IMR-90 (cell line): ENCODE measurements around the gene ZNF486. TPM values are rescaled to one million over a fixed set of nuclear protein-coding genes. Genes with fewer than 3 reads are reported as not detected.

Experiments used
- ATAC-seq: fragments of 200-7000 bp; cut with Tn5 transposase; 2 replicates; pipeline ENCODE4 v1.9.1; 2020; ENCODE audit warnings: low read depth, mild to moderate bottlenecking, moderate library complexity
- BruUV-seq: library from RNA; stranded (reverse); fragments of 400-500 nt; replicated peaks from 2 replicates; lab custom pipeline; 2021; lab: Mats Ljungman, UMichigan
- CTCF ChIA-PET: fragments of 300-600 bp; formaldehyde crosslinking; extraction: SDS; loops from one replicate; lab custom pipeline; 2021; ENCODE audit warnings: antibody characterized with exemption; lab: Yijun Ruan, JAX
- POLR2A ChIA-PET: fragments of 300-600 bp; sonication (Branson Sonifier 250); formaldehyde crosslinking; loops from one replicate; lab custom pipeline; 2022; ENCODE audit warnings: antibody characterized with exemption; ENCODE audit not compliant: unreplicated experiment; lab: Charles Lee
- DNase-seq: peaks from one replicate; pipeline ENCODE4 v3.0.0; 2013
- H2AFZ ChIP-seq: replicated peaks from 2 replicates; pipeline ENCODE3; 2013; ENCODE audit warnings: low read length, mild to moderate bottlenecking; ENCODE audit not compliant: poor library complexity
- H2AK5ac ChIP-seq: 2 replicates; pipeline ENCODE4 v1.6.1; 2013; ENCODE audit warnings: low read depth, low read length, inconsistent platforms
- H2AK9ac ChIP-seq: replicated peaks from 2 replicates; pipeline ENCODE3; 2013; ENCODE audit warnings: mild to moderate bottlenecking, low read depth, low read length, moderate library complexity; ENCODE audit not compliant: poor library complexity
- H2BK120ac ChIP-seq: 2 replicates; pipeline ENCODE4 v1.6.1; 2013; ENCODE audit warnings: low read depth, low read length, inconsistent platforms
- H2BK15ac ChIP-seq: 3 replicates; pipeline ENCODE4 v1.6.1; 2013; ENCODE audit warnings: low read depth, low read length, inconsistent platforms
- H2BK20ac ChIP-seq: 2 replicates; pipeline ENCODE4 v1.6.1; 2013; ENCODE audit warnings: low read depth, mild to moderate bottlenecking, inconsistent platforms, low read length, moderate library complexity
- H2BK5ac ChIP-seq: 2 replicates; pipeline ENCODE4 v1.6.1; 2013; ENCODE audit warnings: mild to moderate bottlenecking, low read depth, low read length, inconsistent platforms; ENCODE audit not compliant: poor library complexity, severe bottlenecking
- H3K14ac ChIP-seq: replicated peaks from 2 replicates; pipeline ENCODE4 v1.6.1; 2013; ENCODE audit warnings: low read depth, low read length, inconsistent platforms
- H3K18ac ChIP-seq: 2 replicates; pipeline ENCODE4 v1.6.1; 2013; ENCODE audit warnings: low read depth, low read length, control low read depth
- H3K23ac ChIP-seq: 2 replicates; pipeline ENCODE4 v1.6.1; 2013; ENCODE audit warnings: low read depth, low read length, inconsistent platforms
- H3K27ac ChIP-seq: 2 replicates; pipeline ENCODE4 v1.5.1; 2013; ENCODE audit warnings: mild to moderate bottlenecking, control low read depth, low read length; ENCODE audit not compliant: insufficient read depth
- H3K27me3 ChIP-seq: 2 replicates; pipeline ENCODE4 v1.6.1; 2013; ENCODE audit warnings: low read length; ENCODE audit not compliant: control insufficient read depth, insufficient read depth
- H3K36me3 ChIP-seq: 2 replicates; pipeline ENCODE4 v1.6.1; 2013; ENCODE audit warnings: low read length, mixed read lengths; ENCODE audit not compliant: control insufficient read depth, insufficient read depth
- H3K4ac ChIP-seq: 2 replicates; pipeline ENCODE4 v1.6.1; 2013; ENCODE audit warnings: low read depth, low read length, inconsistent platforms
- H3K4me1 ChIP-seq: 2 replicates; pipeline ENCODE4 v1.6.1; 2013; ENCODE audit warnings: low read length, mixed read lengths; ENCODE audit not compliant: control insufficient read depth, insufficient read depth
- H3K4me2 ChIP-seq: 2 replicates; pipeline ENCODE4 v1.6.1; 2013; ENCODE audit warnings: low read depth, mild to moderate bottlenecking, control low read depth, low read length, moderate library complexity
- H3K4me3 ChIP-seq: 2 replicates; pipeline ENCODE4 v1.5.1; 2013; ENCODE audit warnings: low read depth, mild to moderate bottlenecking, control low read depth, low read length, moderate library complexity; ENCODE audit not compliant: insufficient read depth
- H3K56ac ChIP-seq: 2 replicates; pipeline ENCODE4 v1.6.1; 2013; ENCODE audit warnings: low read length, inconsistent platforms; ENCODE audit not compliant: insufficient read depth; ENCODE audit errors: extremely low read depth
- H3K79me1 ChIP-seq, 2 experiments: 2 replicates each; pipeline ENCODE4 v1.6.1; 2013; ENCODE audit warnings: low read length in 2 of 2, inconsistent platforms in 1 of 2, low read depth in 1 of 2
- H3K9ac ChIP-seq: 2 replicates; pipeline ENCODE4 v1.6.1; 2013; ENCODE audit warnings: low read depth, low read length, control low read depth
- H3K9me1 ChIP-seq: 2 replicates; pipeline ENCODE4 v1.6.1; 2013; ENCODE audit warnings: low read length, inconsistent platforms; ENCODE audit not compliant: insufficient read depth
- H3K9me3 ChIP-seq: 2 replicates; pipeline ENCODE4 v1.6.1; 2013; ENCODE audit warnings: low read length; ENCODE audit not compliant: control insufficient read depth, insufficient read depth
- H4K20me1 ChIP-seq: 2 replicates; pipeline ENCODE4 v1.6.1; 2013; ENCODE audit warnings: low read length, inconsistent platforms; ENCODE audit not compliant: insufficient read depth
- H4K5ac ChIP-seq: 2 replicates; pipeline ENCODE4 v1.6.1; 2013; ENCODE audit warnings: mild to moderate bottlenecking, low read depth, low read length, control low read depth
- H4K8ac ChIP-seq, 2 experiments: 2 replicates each; pipeline ENCODE4 v1.6.1; 2013; ENCODE audit warnings: low read depth in 2 of 2, low read length in 2 of 2, control low read depth in 1 of 2, inconsistent platforms in 1 of 2
- H4K91ac ChIP-seq: 2 replicates; pipeline ENCODE4 v1.6.1; 2013; ENCODE audit warnings: low read depth, low read length, inconsistent platforms; ENCODE audit not compliant: insufficient read depth
- BHLHE40 ChIP-seq: fragments of 150-350 bp; IDR thresholded peaks from 2 replicates; pipeline ENCODE4 v1.6.1; 2016; ENCODE audit warnings: mild to moderate bottlenecking, low read depth, low read length
- CEBPB ChIP-seq: IDR thresholded peaks from 2 replicates; pipeline ENCODE4 v1.6.1; 2012; ENCODE audit warnings: low read depth, low read length, improper control_type of control experiment
- CHD1 ChIP-seq: IDR thresholded peaks from 2 replicates; pipeline ENCODE4 v1.6.1; 2012; ENCODE audit warnings: low read depth, low read length, improper control_type of control experiment
- CTCF ChIP-seq: conservative IDR thresholded peaks from 2 replicates; pipeline ENCODE4 v1.5.1; 2012; ENCODE audit warnings: mild to moderate bottlenecking, low read depth, low read length, improper control_type of control experiment
- ELK1 ChIP-seq: fragments of 150-350 bp; IDR thresholded peaks from 2 replicates; pipeline ENCODE4 v1.6.1; 2016; ENCODE audit warnings: low read depth, mild to moderate bottlenecking, low read length, moderate library complexity, borderline replicate concordance
- FOS ChIP-seq: fragments of 150-350 bp; IDR thresholded peaks from 2 replicates; pipeline ENCODE4 v1.6.1; 2016; ENCODE audit warnings: low read depth, low read length
- MAFK ChIP-seq: IDR thresholded peaks from 2 replicates; pipeline ENCODE4 v1.6.1; 2012; ENCODE audit warnings: low read depth, low read length, improper control_type of control experiment
- MAZ ChIP-seq: IDR thresholded peaks from 2 replicates; pipeline ENCODE4 v1.6.1; 2012; ENCODE audit warnings: low read depth, mild to moderate bottlenecking, low read length, improper control_type of control experiment, moderate library complexity, borderline replicate concordance
- MXI1 ChIP-seq: IDR thresholded peaks from 2 replicates; pipeline ENCODE4 v1.6.1; 2012; ENCODE audit warnings: low read depth, mild to moderate bottlenecking, low read length, moderate library complexity, borderline replicate concordance
- NFE2L2 ChIP-seq: fragments of 150-350 bp; IDR thresholded peaks from 2 replicates; pipeline ENCODE4 v1.6.1; 2016; ENCODE audit warnings: low read depth, mild to moderate bottlenecking, low read length
- POLR2A ChIP-seq: IDR thresholded peaks from 2 replicates; pipeline ENCODE4 v1.6.1; 2012; ENCODE audit warnings: mild to moderate bottlenecking, low read depth, low read length
- RAD21 ChIP-seq: IDR thresholded peaks from 2 replicates; pipeline ENCODE4 v1.6.1; 2012; ENCODE audit warnings: low read length, improper control_type of control experiment
- RCOR1 ChIP-seq: IDR thresholded peaks from 2 replicates; pipeline ENCODE4 v1.6.1; 2012; ENCODE audit warnings: mild to moderate bottlenecking, low read length, improper control_type of control experiment; ENCODE audit not compliant: insufficient replicate concordance
- RFX5 ChIP-seq: IDR thresholded peaks from 2 replicates; pipeline ENCODE4 v1.8.0; 2012; ENCODE audit warnings: low read depth, mild to moderate bottlenecking, low read length, moderate library complexity
- SMC3 ChIP-seq: fragments of 150-350 bp; IDR thresholded peaks from 2 replicates; pipeline ENCODE4 v1.6.1; 2016; ENCODE audit warnings: low read depth, mild to moderate bottlenecking, antibody characterized with exemption, low read length, moderate library complexity
- WGBS, 2 experiments: methylation state at CpG; one replicate each; pipeline versions ENCODE4 v1.1.5 to v1.1.7; 2013; ENCODE audit warnings: missing lambda C conversion rate in 2 of 2; ENCODE audit not compliant: insufficient read length in 1 of 2; ENCODE audit errors: extremely low coverage in 2 of 2; 5-methylcytosine and 5-hydroxymethylcytosine counted together
- dilution Hi-C: fragments of 300-500 bp; cut with HindIII; formaldehyde crosslinking; loops from one replicate; pipeline ENCODE4 v1.14.3; 2018; ENCODE audit warnings: low sequenced_read_pairs; ENCODE audit not compliant: unreplicated experiment
- in situ Hi-C: fragments of 300-500 bp; cut with MboI; formaldehyde crosslinking; loops from 3 replicates; pipeline ENCODE4 v1.14.3; 2019; ENCODE audit warnings: low sequenced_read_pairs, inconsistent platforms, mixed read lengths
- intact Hi-C: fragments of 100-400 bp; cut with micrococcal nuclease; formaldehyde crosslinking; loops from 2 replicates; pipeline ENCODE4 v1.10.0; 2022
- polyA plus RNA-seq, 3 experiments: library from polyadenylated mRNA; depleted of rRNA; stranded (reverse); fragments of >200 nt; gene quantifications; 2 replicates each; pipeline ENCODE4 v1.2.3, GENCODE V29; 2012; ENCODE audit warnings: low replicate concordance in 1 of 3
- total RNA-seq: library from RNA; depleted of rRNA; stranded (reverse); fragments of >200 nt; gene quantifications from 2 replicates; pipeline ENCODE4 v1.2.3, GENCODE V29; 2012
- TF ChIP-seq, protein P1 (sequence below): fragments of 150-350 bp; IDR thresholded peaks from 2 replicates; pipeline ENCODE4 v1.6.1; 2017; ENCODE audit warnings: mild to moderate bottlenecking, antibody characterized with exemption, low read length, low read depth

The ZNF486 gene
- total and polyA plus RNA-seq, 2 of the 4 experiments (the other 2 are of a cell fraction) = 2.2 to 4.1 TPM

DNA sequence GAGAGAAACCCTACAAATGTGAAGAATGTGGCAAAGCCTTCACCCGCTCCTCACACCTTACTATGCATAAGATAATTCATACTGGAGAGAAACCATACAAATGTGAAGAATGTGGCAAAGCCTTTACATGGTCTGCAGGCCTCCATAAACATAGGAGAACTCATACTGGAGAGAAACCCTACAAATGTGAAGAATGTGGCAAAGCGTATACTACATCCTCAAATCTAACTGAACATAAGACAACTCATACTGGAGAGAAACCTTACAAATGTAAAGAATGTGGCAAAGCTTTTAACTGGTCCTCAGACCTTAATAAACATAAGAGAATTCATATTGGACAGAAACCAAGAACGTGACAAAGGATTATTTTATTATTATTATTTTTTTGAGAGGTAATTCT, 30.7 kb downstream of the ZNF486 start:
- dilution Hi-C loops = no loop called here
- Histone ChIP-seq H3K9ac (no peak overlapping the region), H2BK20ac (no peak overlapping the region), H2BK120ac (no peak overlapping the region), H3K56ac (no peak overlapping the region), H3K18ac (no peak overlapping the region), H2AK9ac (no peak overlapping the region), H2AK5ac (no peak overlapping the region), H3K14ac (no peak overlapping the region), H2BK5ac (no peak overlapping the region), H4K91ac (no peak overlapping the region), H3K27ac (no peak overlapping the region), H3K4ac (no peak overlapping the region), H3K4me1 (no peaks in the 10 kb centered on the region), H3K23ac (no peak overlapping the region), H4K20me1 (no peaks in the 10 kb centered on the region), H4K8ac (no peak overlapping the region), H3K79me1 (no peaks in the 10 kb centered on the region), H3K4me3 (no peak overlapping the region), H2AFZ (no peak overlapping the region), H4K5ac (no peak overlapping the region), H2BK15ac (no peak overlapping the region), H3K9me3 (peaks cover 30% of the 10 kb centered on the region), H3K4me2 (no peak overlapping the region), H3K9me1 (no peaks in the 10 kb centered on the region), H3K36me3 (peaks cover 16% of the 10 kb centered on the region; the same call in 1 of the 2 replicates), H3K27me3 (no peaks in the 10 kb centered on the region)
- no CpG with 5 or more reads among the region's 3 CpGs for WGBS, 2 experiments
- ChIA-PET POLR2A (no interaction called here), CTCF (no interaction called here)
- DNase-seq (no peak), ATAC-seq (no peak)
- no peak for TF ChIP-seq BHLHE40
- TF ChIP-seq ELK1 = no peak
- no peak for TF ChIP-seq CEBPB
- TF ChIP-seq CTCF = no peak
- no peak for TF ChIP-seq RCOR1
- TF ChIP-seq, protein P1, sequence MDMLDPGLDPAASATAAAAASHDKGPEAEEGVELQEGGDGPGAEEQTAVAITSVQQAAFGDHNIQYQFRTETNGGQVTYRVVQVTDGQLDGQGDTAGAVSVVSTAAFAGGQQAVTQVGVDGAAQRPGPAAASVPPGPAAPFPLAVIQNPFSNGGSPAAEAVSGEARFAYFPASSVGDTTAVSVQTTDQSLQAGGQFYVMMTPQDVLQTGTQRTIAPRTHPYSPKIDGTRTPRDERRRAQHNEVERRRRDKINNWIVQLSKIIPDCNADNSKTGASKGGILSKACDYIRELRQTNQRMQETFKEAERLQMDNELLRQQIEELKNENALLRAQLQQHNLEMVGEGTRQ = no peak
- TF ChIP-seq NFE2L2 = no peak
- TF ChIP-seq RFX5 = no peak
- TF ChIP-seq MAFK = no peak
- no peak for TF ChIP-seq MAZ
- no peak for TF ChIP-seq SMC3
- no peak for TF ChIP-seq CHD1
- no peak for TF ChIP-seq FOS
- TF ChIP-seq RAD21 = no peak
- no peak for TF ChIP-seq POLR2A
- no peak for TF ChIP-seq MXI1
- BruUV-seq = no TSS peak
- in situ Hi-C loops = no loop called here
- intact Hi-C loops = no loop called here
